Measurements from ENCODE around the gene MAP2K2. TPM values are rescaled to one million over a fixed set of nuclear protein-coding genes. Genes with fewer than 3 reads are reported as not detected.

The MAP2K2 gene
- total RNA-seq, 2 experiments from 2014 or later, result 128 to 129 TPM

- peaks cover 7% of the 10 kb centered on the region for H3K36me3 Mint-ChIP-seq
- CTCF ChIA-PET, result no interaction called here
- H3K4me1 Mint-ChIP-seq (ENCODE audit: low read depth), result no peaks in the 10 kb centered on the region
- intact Hi-C loops (cut with micrococcal nuclease), result no loop called here
- no peaks in the 10 kb centered on the region for H3K9me3 Mint-ChIP-seq
- no peak overlapping the region for H3K4me3 Mint-ChIP-seq
- POLR2A ChIA-PET, result no interaction called here
- DNase-seq, result no peak
- H3K27me3 Mint-ChIP-seq, result no peaks in the 10 kb centered on the region
- no peak overlapping the region for H3K27ac Mint-ChIP-seq
Measured at GRCh38 chr19:4043401-4043800, 80.5 kb downstream of the MAP2K2 start.

DNA sequence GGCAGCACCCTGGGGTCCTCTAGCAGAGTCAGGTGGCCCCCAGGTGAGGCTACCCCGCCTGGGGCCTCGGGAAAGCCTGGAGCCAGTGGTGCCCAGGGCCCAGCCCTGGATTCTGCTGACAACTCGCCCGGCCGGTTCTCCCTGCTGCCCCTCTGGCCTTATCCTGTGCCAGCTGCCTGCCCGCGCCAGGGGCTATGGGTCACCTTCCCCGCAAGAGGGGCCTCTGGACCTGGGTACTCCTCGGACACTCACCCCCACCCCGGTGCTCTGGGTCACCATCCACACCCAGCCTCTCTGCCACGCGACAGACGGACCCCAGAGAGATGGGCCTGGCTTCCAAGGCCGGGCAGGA is 81.2 kb downstream of the MAP2K2 start:
- Mint-ChIP-seq H3K36me3 (peaks cover 5% of the 10 kb centered on the region), H3K27me3 (no peaks in the 10 kb centered on the region), H3K27ac (no peak overlapping the region), H3K4me1 (ENCODE audit: low read depth) (no peaks in the 10 kb centered on the region), H3K4me3 (no peak overlapping the region), H3K9me3 (no peaks in the 10 kb centered on the region)
- intact Hi-C loops (cut with micrococcal nuclease), result no loop called here
- ChIA-PET CTCF (no interaction called here), POLR2A (no interaction called here)
- no peak for DNase-seq

DNA sequence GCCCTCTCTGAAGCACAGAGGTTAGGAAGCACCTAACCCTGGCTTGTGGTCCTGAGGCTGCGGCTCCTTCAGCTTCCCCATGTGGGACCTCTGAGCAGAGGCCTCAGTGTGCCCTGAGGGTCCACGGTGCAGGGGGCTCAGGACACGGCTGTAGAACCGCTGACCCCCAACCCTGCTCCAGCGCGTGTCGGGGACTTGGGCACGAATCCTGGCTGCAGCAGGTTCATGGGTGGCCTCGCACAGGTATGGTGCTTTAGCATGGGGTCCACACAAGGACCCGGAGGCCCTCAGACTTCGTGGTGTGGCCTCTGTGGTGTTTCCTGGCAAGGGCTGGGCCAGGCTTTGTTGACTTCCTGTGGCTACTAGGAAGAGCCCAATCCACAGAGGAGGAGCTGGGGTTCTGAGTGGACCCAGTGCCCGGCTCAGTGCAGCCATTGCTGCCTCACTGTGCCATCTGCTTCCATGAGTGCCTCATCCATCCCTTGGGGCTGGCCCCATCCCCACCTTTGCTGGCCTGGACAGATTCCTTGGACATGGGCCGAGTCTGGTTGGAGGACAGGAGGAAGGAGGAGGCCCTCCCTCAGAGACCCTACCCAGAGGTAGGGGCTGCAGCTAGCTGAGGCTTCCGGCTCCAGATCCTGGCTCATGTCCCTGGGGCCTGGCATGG is 81.7 kb downstream of the MAP2K2 start:
- H3K27me3 Mint-ChIP-seq, result no peaks in the 10 kb centered on the region
- no peaks in the 10 kb centered on the region for H3K4me1 Mint-ChIP-seq (ENCODE audit: low read depth)
- H3K9me3 Mint-ChIP-seq, result no peaks in the 10 kb centered on the region
- ChIA-PET CTCF (interaction anchor here (1.5 kb wide), 1 partner anchor 55 kb away, joined by 4 read pairs; no protein-coding TSS in a partner anchor), POLR2A (no interaction called here)
- DNase-seq, result no peak
- no peak overlapping the region for H3K4me3 Mint-ChIP-seq
- H3K36me3 Mint-ChIP-seq, result peaks cover 5% of the 10 kb centered on the region
- H3K27ac Mint-ChIP-seq, result no peak overlapping the region
- intact Hi-C loops (cut with micrococcal nuclease), result no loop called here

Other genes with a start within 250 kb of the MAP2K2 start
- not detected for gene ATCAY, start 243.4 kb downstream of the MAP2K2 start, total RNA-seq
- gene NMRK2, start 191.1 kb downstream of the MAP2K2 start, total RNA-seq, result not detected
- 10 to 100 TPM; 32.4 to 33.3 TPM for gene DAPK3, start 153.0 kb downstream of the MAP2K2 start, total RNA-seq
- 1,000 to 10,000 TPM; 3,113 to 3,225 TPM for gene EEF2, start 138.7 kb downstream of the MAP2K2 start, total RNA-seq
- 10 to 100 TPM; 22.5 to 24.4 TPM for gene PIAS4, start 116.4 kb downstream of the MAP2K2 start, total RNA-seq
- gene ZBTB7A, start 57.2 kb downstream of the MAP2K2 start, total RNA-seq, result 10 to 100 TPM; 31.0 to 32.5 TPM
- not detected for gene CREB3L3, start 29.5 kb upstream of the MAP2K2 start, total RNA-seq
- gene SIRT6, start 58.4 kb upstream of the MAP2K2 start, total RNA-seq, result 10 to 100 TPM; 28.0 to 29.7 TPM
- gene ANKRD24, start 58.6 kb upstream of the MAP2K2 start, total RNA-seq, result 1 to 10 TPM; 1.7 to 1.8 TPM
- 10 to 100 TPM; 11.0 to 14.2 TPM for gene EBI3, start 105.4 kb upstream of the MAP2K2 start, total RNA-seq
- gene YJU2, start 123.0 kb upstream of the MAP2K2 start, total RNA-seq, result 10 to 100 TPM; 24.0 to 25.5 TPM
- not detected for gene SHD, start 155.1 kb upstream of the MAP2K2 start, total RNA-seq
- gene TMIGD2, start 178.3 kb upstream of the MAP2K2 start, total RNA-seq, result 1 to 10 TPM; 2.4 to 2.6 TPM
- gene FSD1, start 180.5 kb upstream of the MAP2K2 start, total RNA-seq, result 1 to 10 TPM; 7.8 to 8.1 TPM
- gene STAP2, start 214.7 kb upstream of the MAP2K2 start, total RNA-seq, result 1 to 10 TPM; 9.1 to 9.4 TPM
- 10 to 100 TPM; 19.6 to 22.6 TPM for gene MPND, start 219.4 kb upstream of the MAP2K2 start, total RNA-seq

Data from activated CD4-positive, alpha-beta memory T cell treated with anti-CD3 and anti-CD28 coated beads for 36 hours (primary cell).